PC-9 (cell line): ENCODE data around the gene ZNF407.

Experiments used
- EZH2 ChIP-seq: fragments of 200-600 bp; sonication (generic); IDR thresholded peaks from 2 replicates; pipeline ENCODE4 v1.8.0; 2017; ENCODE audit warnings: antibody characterized with exemption, low read depth
- TF ChIP-seq, protein P1 (sequence below): fragments of 200-600 bp; sonication (generic); conservative IDR thresholded peaks from 2 replicates; pipeline ENCODE4 v1.6.1; 2017; ENCODE audit warnings: mixed run types, antibody characterized with exemption, mild to moderate bottlenecking, moderate library complexity

GRCh38 chr18:74682141-74682990 is 84.7 kb downstream of the ZNF407 start:
- TF ChIP-seq, protein P1, sequence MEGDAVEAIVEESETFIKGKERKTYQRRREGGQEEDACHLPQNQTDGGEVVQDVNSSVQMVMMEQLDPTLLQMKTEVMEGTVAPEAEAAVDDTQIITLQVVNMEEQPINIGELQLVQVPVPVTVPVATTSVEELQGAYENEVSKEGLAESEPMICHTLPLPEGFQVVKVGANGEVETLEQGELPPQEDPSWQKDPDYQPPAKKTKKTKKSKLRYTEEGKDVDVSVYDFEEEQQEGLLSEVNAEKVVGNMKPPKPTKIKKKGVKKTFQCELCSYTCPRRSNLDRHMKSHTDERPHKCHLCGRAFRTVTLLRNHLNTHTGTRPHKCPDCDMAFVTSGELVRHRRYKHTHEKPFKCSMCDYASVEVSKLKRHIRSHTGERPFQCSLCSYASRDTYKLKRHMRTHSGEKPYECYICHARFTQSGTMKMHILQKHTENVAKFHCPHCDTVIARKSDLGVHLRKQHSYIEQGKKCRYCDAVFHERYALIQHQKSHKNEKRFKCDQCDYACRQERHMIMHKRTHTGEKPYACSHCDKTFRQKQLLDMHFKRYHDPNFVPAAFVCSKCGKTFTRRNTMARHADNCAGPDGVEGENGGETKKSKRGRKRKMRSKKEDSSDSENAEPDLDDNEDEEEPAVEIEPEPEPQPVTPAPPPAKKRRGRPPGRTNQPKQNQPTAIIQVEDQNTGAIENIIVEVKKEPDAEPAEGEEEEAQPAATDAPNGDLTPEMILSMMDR: no peak
- TF ChIP-seq EZH2: no peak
